Calu3 (cell line): ENCODE data around the gene CLDN25. TPM values are rescaled to one million over a fixed set of nuclear protein-coding genes. Genes with fewer than 3 reads are reported as not detected.

Experiments
- BruUV-seq: library from RNA; stranded (reverse); fragments of 400-500 nt; replicated peaks from 2 replicates; lab custom pipeline; 2021; lab: Mats Ljungman, UMichigan
- CTCF ChIA-PET: fragments of 300-600 bp; sonication (Branson Sonifier 250); formaldehyde crosslinking; loops from one replicate; lab custom pipeline; 2022; ENCODE audit warnings: antibody characterized with exemption; lab: Charles Lee
- DNase-seq: peaks from one replicate; pipeline ENCODE4 v3.0.0; 2022
- H3K27ac Mint-ChIP-seq: one replicate; pipeline ENCODE4 v1.8.0; 2022; ENCODE audit warnings: mixed read lengths; ENCODE audit not compliant: unreplicated experiment
- H3K27me3 Mint-ChIP-seq: one replicate; pipeline ENCODE4 v1.8.0; 2022; ENCODE audit warnings: mixed read lengths; ENCODE audit not compliant: unreplicated experiment
- H3K36me3 Mint-ChIP-seq: one replicate; pipeline ENCODE4 v1.8.0; 2022; ENCODE audit warnings: mild to moderate bottlenecking, moderate library complexity, mixed read lengths; ENCODE audit not compliant: insufficient read depth, unreplicated experiment
- H3K4me1 Mint-ChIP-seq: one replicate; pipeline ENCODE4 v1.8.0; 2022; ENCODE audit warnings: mild to moderate bottlenecking, low read depth, mixed read lengths; ENCODE audit not compliant: unreplicated experiment
- H3K4me3 Mint-ChIP-seq: one replicate; pipeline ENCODE4 v1.8.0; 2022; ENCODE audit warnings: mild to moderate bottlenecking, low read depth, moderate library complexity, mixed read lengths; ENCODE audit not compliant: unreplicated experiment
- H3K9me3 Mint-ChIP-seq: one replicate; pipeline ENCODE4 v1.8.0; 2022; ENCODE audit warnings: low read depth, mixed read lengths; ENCODE audit not compliant: unreplicated experiment
- intact Hi-C: fragments of 100-400 bp; cut with micrococcal nuclease; formaldehyde crosslinking; loops from one replicate; pipeline ENCODE4 v1.10.0; 2022; ENCODE audit not compliant: unreplicated experiment
- total RNA-seq: library from RNA; stranded (reverse); gene quantifications from 2 replicates; pipeline ENCODE4 v1.2.3, GENCODE V29; 2022
- TF ChIP-seq, protein P1 (sequence below): fragments of 200-600 bp; IDR thresholded peaks from one replicate; pipeline ENCODE4 v1.8.0; 2022; ENCODE audit warnings: antibody characterized with exemption; ENCODE audit not compliant: unreplicated experiment

The CLDN25 gene
- total RNA-seq, 1 experiment from 2014 or later: not detected

DNA sequence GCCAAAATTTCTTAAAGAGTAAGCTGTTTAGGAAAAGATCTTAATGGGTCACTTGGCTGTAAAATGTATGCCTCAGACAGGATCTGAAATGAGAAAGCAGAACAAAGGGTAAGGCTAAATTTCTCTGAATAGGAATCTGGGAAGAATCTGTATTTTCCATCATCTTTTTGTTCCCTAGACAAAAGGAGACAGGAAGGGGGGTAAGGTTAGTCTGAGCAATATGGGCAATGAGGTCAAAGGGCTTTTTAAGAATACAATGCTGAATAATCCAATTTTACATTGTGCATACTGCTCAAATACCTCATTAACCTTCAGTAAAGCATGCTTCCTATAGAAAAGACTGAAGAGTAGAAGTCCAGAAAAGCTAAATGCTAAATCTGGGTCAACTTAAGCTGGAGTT lies 34.6 kb downstream of the CLDN25 start:
- intact Hi-C loops: no loop called here
- Mint-ChIP-seq H3K36me3 (peaks cover 5% of the 10 kb centered on the region), H3K4me1 (no peaks in the 10 kb centered on the region), H3K4me3 (no peak overlapping the region), H3K27me3 (no peaks in the 10 kb centered on the region), H3K9me3 (no peaks in the 10 kb centered on the region), H3K27ac (no peak overlapping the region)
- BruUV-seq: no TSS peak
- no peak for DNase-seq
- CTCF ChIA-PET: no interaction called here
- TF ChIP-seq, protein P1, sequence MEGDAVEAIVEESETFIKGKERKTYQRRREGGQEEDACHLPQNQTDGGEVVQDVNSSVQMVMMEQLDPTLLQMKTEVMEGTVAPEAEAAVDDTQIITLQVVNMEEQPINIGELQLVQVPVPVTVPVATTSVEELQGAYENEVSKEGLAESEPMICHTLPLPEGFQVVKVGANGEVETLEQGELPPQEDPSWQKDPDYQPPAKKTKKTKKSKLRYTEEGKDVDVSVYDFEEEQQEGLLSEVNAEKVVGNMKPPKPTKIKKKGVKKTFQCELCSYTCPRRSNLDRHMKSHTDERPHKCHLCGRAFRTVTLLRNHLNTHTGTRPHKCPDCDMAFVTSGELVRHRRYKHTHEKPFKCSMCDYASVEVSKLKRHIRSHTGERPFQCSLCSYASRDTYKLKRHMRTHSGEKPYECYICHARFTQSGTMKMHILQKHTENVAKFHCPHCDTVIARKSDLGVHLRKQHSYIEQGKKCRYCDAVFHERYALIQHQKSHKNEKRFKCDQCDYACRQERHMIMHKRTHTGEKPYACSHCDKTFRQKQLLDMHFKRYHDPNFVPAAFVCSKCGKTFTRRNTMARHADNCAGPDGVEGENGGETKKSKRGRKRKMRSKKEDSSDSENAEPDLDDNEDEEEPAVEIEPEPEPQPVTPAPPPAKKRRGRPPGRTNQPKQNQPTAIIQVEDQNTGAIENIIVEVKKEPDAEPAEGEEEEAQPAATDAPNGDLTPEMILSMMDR: no peak

DNA sequence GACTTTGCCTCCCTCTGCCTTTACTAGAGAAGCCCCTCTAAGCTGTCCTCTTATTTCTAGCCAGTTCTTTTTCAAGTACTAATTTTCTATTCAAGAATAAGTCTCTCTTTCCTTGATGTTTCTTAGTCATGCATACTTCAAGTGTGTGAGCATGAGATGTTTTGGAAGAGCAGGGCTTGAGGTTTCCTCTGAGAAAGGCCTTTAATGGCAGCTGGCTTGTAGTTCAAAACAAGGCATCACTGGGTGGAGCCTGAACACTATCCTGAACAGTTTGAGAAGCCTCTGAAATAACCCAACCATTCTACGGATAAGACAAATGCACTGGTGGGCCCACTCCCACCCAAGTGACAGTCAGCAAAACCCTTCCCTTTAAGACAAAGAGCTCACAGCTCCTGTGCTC lies 37.6 kb downstream of the CLDN25 start:
- Mint-ChIP-seq H3K4me1 (no peaks in the 10 kb centered on the region), H3K4me3 (no peak overlapping the region), H3K9me3 (no peaks in the 10 kb centered on the region), H3K36me3 (peaks cover 6% of the 10 kb centered on the region), H3K27me3 (no peaks in the 10 kb centered on the region), H3K27ac (no peak overlapping the region)
- TF ChIP-seq, protein P1: no peak
- BruUV-seq: no TSS peak
- intact Hi-C loops: no loop called here
- CTCF ChIA-PET: no interaction called here
- DNase-seq: no peak

DNA sequence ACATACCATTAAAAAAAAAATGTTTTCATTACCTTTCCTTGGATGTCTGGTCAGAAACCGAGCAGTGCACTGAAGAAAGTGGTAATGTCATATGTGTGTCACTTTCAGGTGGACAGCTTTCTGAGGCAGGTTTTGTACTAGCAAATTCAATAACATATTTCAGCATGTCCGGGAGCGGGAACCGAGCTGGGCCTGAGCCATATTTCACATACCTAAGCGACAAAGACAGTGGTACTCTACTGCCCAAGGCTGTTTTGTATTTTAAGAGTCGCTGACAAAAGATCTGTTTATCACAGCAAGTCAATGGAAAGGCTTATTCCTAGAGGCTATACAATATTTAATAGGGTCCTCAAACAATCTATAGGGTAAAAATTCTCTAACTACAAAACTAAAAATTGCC lies 38.0 kb downstream of the CLDN25 start:
- Mint-ChIP-seq H3K9me3 (no peaks in the 10 kb centered on the region), H3K27ac (no peak overlapping the region), H3K4me3 (no peak overlapping the region), H3K27me3 (no peaks in the 10 kb centered on the region), H3K36me3 (peaks cover 8% of the 10 kb centered on the region), H3K4me1 (no peaks in the 10 kb centered on the region)
- CTCF ChIA-PET: no interaction called here
- no TSS peak for BruUV-seq
- DNase-seq: no peak
- TF ChIP-seq, protein P1: no peak
- intact Hi-C loops: no loop called here

DNA sequence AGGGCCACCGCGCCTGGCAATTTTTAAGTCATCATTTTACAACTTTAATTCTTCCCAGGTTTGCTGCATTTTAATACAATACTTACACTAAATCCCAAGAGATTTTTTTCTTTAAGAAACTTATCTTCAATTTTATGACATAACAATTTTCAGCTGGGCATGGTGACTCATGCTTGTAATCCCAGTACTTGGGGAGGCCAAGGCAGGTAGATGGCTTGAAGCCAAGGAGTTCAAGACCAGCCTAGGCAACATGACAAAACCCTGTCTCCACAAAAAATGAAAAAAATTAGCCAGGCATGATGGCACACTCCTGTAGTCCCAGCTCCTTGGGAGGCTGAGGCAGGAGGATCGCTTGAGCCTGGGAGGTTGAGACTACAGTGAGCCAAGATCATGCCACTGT lies 38.8 kb downstream of the CLDN25 start:
- intact Hi-C loops: no loop called here
- H3K4me3 Mint-ChIP-seq: no peak overlapping the region
- H3K27me3 Mint-ChIP-seq: no peaks in the 10 kb centered on the region
- peaks cover 11% of the 10 kb centered on the region for H3K36me3 Mint-ChIP-seq
- no peak for DNase-seq
- CTCF ChIA-PET: no interaction called here
- no peaks in the 10 kb centered on the region for H3K9me3 Mint-ChIP-seq
- no peaks in the 10 kb centered on the region for H3K4me1 Mint-ChIP-seq
- BruUV-seq: no TSS peak
- no peak overlapping the region for H3K27ac Mint-ChIP-seq
- TF ChIP-seq, protein P1: no peak
